Loucy (cell line): ENCODE data around the gene SEPTIN2.
A peak's percentile ranks its signal among the peaks of the same experiment; 100 is the strongest.

Experiments
- H2AFZ ChIP-seq: fragments of 200-600 bp; sonication (generic); 2 replicates; pipeline ENCODE4 v1.6.0; 2016; ENCODE audit warnings: antibody characterized with exemption, mild to moderate bottlenecking, low read length, moderate library complexity
- H3F3A ChIP-seq: fragments of 200-600 bp; 2 replicates; pipeline ENCODE4 v1.6.0; 2016; ENCODE audit warnings: antibody characterized with exemption, low read depth, mild to moderate bottlenecking
- H3K27me3 ChIP-seq: fragments of 200-600 bp; sonication (generic); 2 replicates; pipeline ENCODE4 v1.6.1; 2014; ENCODE audit warnings: low read length, mild to moderate bottlenecking; ENCODE audit not compliant: insufficient read depth, poor library complexity, severe bottlenecking
- H3K36me3 ChIP-seq: fragments of 200-600 bp; sonication (generic); 2 replicates; pipeline ENCODE4 v1.6.1; 2016; ENCODE audit warnings: low read length; ENCODE audit not compliant: insufficient read depth
- H3K4me1 ChIP-seq: fragments of 200-600 bp; sonication (generic); 2 replicates; pipeline ENCODE4 v1.5.1; 2014; ENCODE audit warnings: low read length, mild to moderate bottlenecking; ENCODE audit not compliant: insufficient read depth, poor library complexity, severe bottlenecking
- H3K4me2 ChIP-seq: fragments of 200-600 bp; sonication (generic); 2 replicates; pipeline ENCODE4 v1.6.0; 2014; ENCODE audit warnings: antibody characterized with exemption, low read length, low read depth, mild to moderate bottlenecking; ENCODE audit not compliant: poor library complexity, severe bottlenecking
- H3K4me3 ChIP-seq: fragments of 200-600 bp; sonication (generic); 2 replicates; pipeline ENCODE4 v1.5.1; 2014; ENCODE audit warnings: low read length, mild to moderate bottlenecking, mixed read lengths; ENCODE audit not compliant: poor library complexity, severe bottlenecking
- H3K79me2 ChIP-seq: fragments of 200-600 bp; sonication (generic); 2 replicates; pipeline ENCODE4 v1.6.1; 2014; ENCODE audit warnings: low read length; ENCODE audit not compliant: insufficient read depth
- H3K9ac ChIP-seq: fragments of 200-600 bp; sonication (generic); 2 replicates; pipeline ENCODE4 v1.6.0; 2014; ENCODE audit warnings: mild to moderate bottlenecking, low read depth, low read length, moderate library complexity; ENCODE audit not compliant: poor library complexity, severe bottlenecking
- H3K9me2 ChIP-seq: fragments of 200-600 bp; sonication (generic); replicated peaks from 2 replicates; pipeline ENCODE4 v1.6.1; 2016; ENCODE audit warnings: low read depth, low read length, mixed read lengths
- H3K9me3 ChIP-seq: fragments of 200-600 bp; sonication (generic); 2 replicates; pipeline ENCODE4 v1.6.1; 2014; ENCODE audit warnings: mild to moderate bottlenecking, antibody characterized with exemption, low read length, low read depth; ENCODE audit not compliant: insufficient read depth
- H4K20me1 ChIP-seq: fragments of 200-600 bp; sonication (generic); 2 replicates; pipeline ENCODE4 v1.6.0; 2014; ENCODE audit warnings: antibody characterized with exemption, low read length, mild to moderate bottlenecking; ENCODE audit not compliant: insufficient read depth, poor library complexity, severe bottlenecking
- EZH2phosphoT487 ChIP-seq: fragments of 200-600 bp; IDR thresholded peaks from 2 replicates; pipeline ENCODE4 v1.6.1; 2018; ENCODE audit warnings: antibody characterized with exemption, mild to moderate bottlenecking, moderate library complexity, borderline replicate concordance
- TF ChIP-seq, protein P1 (sequence below): fragments of 200-600 bp; sonication (generic); conservative IDR thresholded peaks from 2 replicates; pipeline ENCODE4 v1.5.1; 2014; ENCODE audit warnings: mild to moderate bottlenecking, antibody characterized with exemption, low read length

The SEPTIN2 gene

DNA sequence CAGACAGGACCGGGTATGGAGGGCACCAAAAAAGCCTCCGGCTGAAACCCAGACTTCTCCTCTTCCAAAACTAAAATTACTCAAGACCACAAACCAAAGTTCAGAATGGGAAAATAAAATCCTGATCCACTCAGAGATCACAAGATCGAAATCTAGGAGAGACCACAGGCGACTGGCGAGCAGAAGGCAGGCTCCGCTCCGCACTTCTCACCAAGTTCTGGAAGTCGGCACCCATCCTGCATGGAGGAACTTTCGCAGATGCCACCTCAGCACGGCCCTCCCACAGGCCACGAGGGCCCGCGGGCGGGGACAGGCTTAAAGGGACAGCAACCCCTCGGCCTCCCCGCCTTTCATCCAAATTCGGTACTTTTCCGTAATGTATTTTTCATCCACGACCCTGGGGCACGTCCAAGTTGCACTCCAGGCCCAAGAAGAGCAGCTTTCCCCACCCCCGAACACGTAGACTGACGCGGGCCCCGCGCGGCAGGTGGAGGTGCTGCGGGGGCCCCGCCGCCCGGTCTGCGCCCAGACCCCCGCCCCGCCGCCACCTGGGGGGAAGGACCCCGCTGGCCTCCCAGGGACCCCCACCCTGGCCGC lies 43.9 kb upstream of the SEPTIN2 start:
- TF ChIP-seq EZH2phosphoT487: no peak
- TF ChIP-seq, protein P1, sequence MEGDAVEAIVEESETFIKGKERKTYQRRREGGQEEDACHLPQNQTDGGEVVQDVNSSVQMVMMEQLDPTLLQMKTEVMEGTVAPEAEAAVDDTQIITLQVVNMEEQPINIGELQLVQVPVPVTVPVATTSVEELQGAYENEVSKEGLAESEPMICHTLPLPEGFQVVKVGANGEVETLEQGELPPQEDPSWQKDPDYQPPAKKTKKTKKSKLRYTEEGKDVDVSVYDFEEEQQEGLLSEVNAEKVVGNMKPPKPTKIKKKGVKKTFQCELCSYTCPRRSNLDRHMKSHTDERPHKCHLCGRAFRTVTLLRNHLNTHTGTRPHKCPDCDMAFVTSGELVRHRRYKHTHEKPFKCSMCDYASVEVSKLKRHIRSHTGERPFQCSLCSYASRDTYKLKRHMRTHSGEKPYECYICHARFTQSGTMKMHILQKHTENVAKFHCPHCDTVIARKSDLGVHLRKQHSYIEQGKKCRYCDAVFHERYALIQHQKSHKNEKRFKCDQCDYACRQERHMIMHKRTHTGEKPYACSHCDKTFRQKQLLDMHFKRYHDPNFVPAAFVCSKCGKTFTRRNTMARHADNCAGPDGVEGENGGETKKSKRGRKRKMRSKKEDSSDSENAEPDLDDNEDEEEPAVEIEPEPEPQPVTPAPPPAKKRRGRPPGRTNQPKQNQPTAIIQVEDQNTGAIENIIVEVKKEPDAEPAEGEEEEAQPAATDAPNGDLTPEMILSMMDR: no peak
- H3K9ac ChIP-seq: peak overlapping the region; percentile 73
- 0 out of 2 replicates have a peak, but pooled peaks cover 7% of the 10 kb centered on the region for H3K9me3 ChIP-seq
- H2AFZ ChIP-seq: peak overlapping the region; percentile 44; the same call in 1 of the 2 replicates
- H3K4me1 ChIP-seq: peaks cover 28% of the 10 kb centered on the region
- H3K36me3 ChIP-seq: peaks cover 13% of the 10 kb centered on the region; the same call in 1 of the 2 replicates
- H3K27me3 ChIP-seq: no peaks in the 10 kb centered on the region
- H3K79me2 ChIP-seq: peaks cover 76% of the 10 kb centered on the region
- H3K4me2 ChIP-seq: peak overlapping the region; percentile 84
- no peaks in the 10 kb centered on the region for H3K9me2 ChIP-seq
- H3F3A ChIP-seq: no peaks in the 10 kb centered on the region
- peaks cover 29% of the 10 kb centered on the region for H4K20me1 ChIP-seq
- peak overlapping the region; percentile 91 for H3K4me3 ChIP-seq

DNA sequence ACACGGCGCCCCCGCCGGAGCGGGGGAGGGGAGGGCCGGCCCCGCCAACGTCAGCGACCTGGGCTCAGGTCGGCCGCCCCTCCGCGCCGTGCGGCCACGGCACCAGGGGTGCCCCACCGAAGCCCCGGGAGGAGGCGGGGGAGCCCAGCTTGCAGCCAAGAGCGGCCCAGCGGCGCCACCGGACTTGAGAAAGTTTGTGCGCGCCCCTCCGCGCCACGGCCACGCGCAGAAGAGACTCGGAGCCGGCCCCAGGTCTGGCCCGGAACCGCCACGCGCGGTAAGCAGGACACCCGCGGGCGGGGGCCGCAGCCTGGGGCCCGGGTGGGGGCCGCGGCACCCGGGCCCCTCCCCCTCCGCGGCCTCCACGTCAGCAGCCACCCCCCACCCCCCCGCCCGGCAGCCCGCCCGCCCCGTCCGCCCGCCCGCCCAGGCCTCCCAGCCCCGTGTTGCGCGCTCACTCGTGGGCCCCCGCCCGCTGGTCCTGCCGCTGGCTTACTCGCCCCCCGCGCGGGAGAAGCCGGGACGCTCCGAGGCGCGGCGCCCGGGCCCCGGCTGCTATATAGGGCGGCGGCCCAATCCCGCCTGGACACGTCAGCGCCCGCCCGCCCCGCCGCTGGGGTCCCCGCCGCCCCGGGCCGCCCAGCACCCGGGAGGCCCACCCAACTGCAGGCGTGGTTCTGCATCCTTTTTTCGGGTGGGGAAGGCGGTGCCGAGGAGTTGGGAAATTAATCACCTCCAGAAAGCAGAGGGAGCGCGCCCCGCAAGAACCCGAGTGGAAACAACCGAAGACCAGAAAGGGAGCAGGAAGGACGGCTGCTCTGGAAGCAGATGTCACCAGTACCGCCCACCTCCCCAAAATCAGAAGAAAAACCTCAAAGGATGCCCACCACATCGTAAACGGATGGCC lies 43.2 kb upstream of the SEPTIN2 start:
- TF ChIP-seq, protein P1: no peak
- no peak for TF ChIP-seq EZH2phosphoT487
- peaks cover 8% of the 10 kb centered on the region; the same call in 1 of the 2 replicates for H3K36me3 ChIP-seq
- no peaks in the 10 kb centered on the region for H3K27me3 ChIP-seq
- H3K79me2 ChIP-seq: peaks cover 82% of the 10 kb centered on the region
- H4K20me1 ChIP-seq: peaks cover 29% of the 10 kb centered on the region
- H3K9me2 ChIP-seq: no peaks in the 10 kb centered on the region
- H3K4me1 ChIP-seq: peaks cover 28% of the 10 kb centered on the region
- peak overlapping the region; percentile 68; the same call in 1 of the 2 replicates for H2AFZ ChIP-seq
- peak overlapping the region; percentile 84 for H3K4me2 ChIP-seq
- 0 out of 2 replicates have a peak, but pooled peaks cover 7% of the 10 kb centered on the region for H3K9me3 ChIP-seq
- H3K4me3 ChIP-seq: peak overlapping the region; percentile 91
- no peaks in the 10 kb centered on the region for H3F3A ChIP-seq
- H3K9ac ChIP-seq: peak overlapping the region; percentile 73

DNA sequence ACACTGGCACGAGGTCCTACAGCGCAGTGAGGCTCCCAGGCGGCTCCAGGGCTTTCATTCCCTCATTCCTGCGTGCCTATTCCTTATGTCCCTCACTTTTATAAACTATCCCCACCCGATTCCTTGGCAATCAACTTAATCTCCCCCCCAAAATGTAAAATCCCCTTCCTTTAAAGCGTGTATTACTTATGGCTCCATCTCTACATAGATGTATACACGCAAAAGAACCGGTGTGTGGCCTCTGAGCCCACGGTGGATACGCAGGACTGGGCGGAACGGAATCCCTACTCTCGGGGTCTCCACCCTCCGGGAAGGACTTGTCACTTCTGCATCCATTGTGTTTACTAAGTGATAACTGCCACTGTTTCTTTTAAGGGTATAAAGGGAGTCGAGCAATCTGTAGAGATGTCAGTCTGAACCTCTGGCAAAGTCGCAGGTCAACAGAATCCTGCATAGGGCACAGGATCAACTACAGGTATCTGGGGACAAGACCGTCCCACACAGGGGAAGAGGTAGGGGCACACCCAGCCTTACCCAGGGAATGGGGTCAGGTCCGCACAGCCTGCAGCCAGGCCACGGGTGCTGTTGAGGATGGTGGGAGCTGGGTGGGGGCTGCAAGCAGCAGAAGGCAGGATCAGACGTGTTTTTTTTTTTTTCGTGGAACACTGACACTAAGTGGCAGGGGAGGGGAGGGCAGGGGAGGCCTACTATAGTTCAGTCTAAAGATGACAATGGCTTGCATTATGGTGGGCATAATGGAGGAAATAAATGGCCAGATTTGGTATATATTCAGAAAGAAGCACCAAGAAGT lies 42.3 kb upstream of the SEPTIN2 start:
- Histone ChIP-seq H3K4me1 (peaks cover 26% of the 10 kb centered on the region), H3K27me3 (no peaks in the 10 kb centered on the region), H3K36me3 (no peaks in the 10 kb centered on the region; the same call in 1 of the 2 replicates), H4K20me1 (peaks cover 27% of the 10 kb centered on the region), H3K79me2 (peaks cover 82% of the 10 kb centered on the region), H3K9me2 (no peaks in the 10 kb centered on the region), H3F3A (no peaks in the 10 kb centered on the region), H3K9me3 (0 out of 2 replicates have a peak, but pooled peaks cover 7% of the 10 kb centered on the region), H3K4me3 (peak overlapping the region; percentile 91), H3K9ac (peak overlapping the region; percentile 50), H3K4me2 (peak overlapping the region; percentile 66), H2AFZ (peak overlapping the region; percentile 68; the same call in 1 of the 2 replicates)
- TF ChIP-seq, protein P1: peak; percentile 35
- TF ChIP-seq EZH2phosphoT487: no peak
